Epidermal melanocyte (primary cell): ENCODE measurements around the gene EIF2B5.
A peak's percentile ranks its signal among the peaks of the same experiment; 100 is the strongest.
"Not testable (repeated sequence)": the region's sequence is repeated elsewhere in the genome, so short reads cannot be mapped to it uniquely, and the experiment has no call there.

Source experiments
- DNase-seq: peaks from one replicate; pipeline ENCODE4 v3.0.0; 2011; ENCODE audit warnings: low spot score; ENCODE audit not compliant: insufficient read length

Gene EIF2B5

GRCh38 chr3:184145751-184146270, 10.7 kb downstream of the EIF2B5 start:
- DNase-seq: no peak

GRCh38 chr3:184148076-184148475, 12.9 kb downstream of the EIF2B5 start:
- DNase-seq: no peak

- no peak for DNase-seq
These were observed 14.0 kb downstream of the EIF2B5 start for GRCh38 chr3:184149123-184149522.

- not testable (repeated sequence) for DNase-seq
These were observed 14.6 kb downstream of the EIF2B5 start for GRCh38 chr3:184149770-184150169.

- DNase-seq: peak; percentile 75
These were observed 19.9 kb downstream of the EIF2B5 start, which contains the start of gene DVL3 for GRCh38 chr3:184154885-184155643. DVL3 (plus strand) TSS chr3:184155377; CDS start chr3:184155636, 259 bp downstream.

GRCh38 chr3:184155644-184156521, 20.7 kb downstream of the EIF2B5 start:
- DNase-seq: no peak

GRCh38 chr3:184156522-184156955, 21.4 kb downstream of the EIF2B5 start:
- peak; percentile 77 for DNase-seq

- DNase-seq: no peak
These were observed 22.0 kb downstream of the EIF2B5 start for GRCh38 chr3:184157206-184157605.

- DNase-seq: no peak
These were observed 23.2 kb downstream of the EIF2B5 start for GRCh38 chr3:184158404-184158803.

- DNase-seq: no peak
These were observed 25.3 kb downstream of the EIF2B5 start for GRCh38 chr3:184160456-184160855.

GRCh38 chr3:184162571-184163070, 27.5 kb downstream of the EIF2B5 start:
- not testable (repeated sequence) for DNase-seq

- DNase-seq: no peak
These were observed 29.6 kb downstream of the EIF2B5 start for GRCh38 chr3:184164648-184165330.

GRCh38 chr3:184165543-184165942, 30.4 kb downstream of the EIF2B5 start:
- DNase-seq: no peak

- DNase-seq: no peak
These were observed 31.5 kb downstream of the EIF2B5 start for GRCh38 chr3:184166671-184167070.

- no peak for DNase-seq
These were observed 32.6 kb downstream of the EIF2B5 start for GRCh38 chr3:184167786-184168185.

GRCh38 chr3:184168363-184169120, 33.4 kb downstream of the EIF2B5 start:
- no peak for DNase-seq

- no peak for DNase-seq
These were observed 35.0 kb downstream of the EIF2B5 start for GRCh38 chr3:184169896-184170875.

- DNase-seq: no peak
These were observed 36.4 kb downstream of the EIF2B5 start for GRCh38 chr3:184171562-184171961.

GRCh38 chr3:184172681-184173373, 37.7 kb downstream of the EIF2B5 start:
- no peak for DNase-seq
